ENCODE measurements around the gene HMGB2. TPM values are rescaled to one million over a fixed set of nuclear protein-coding genes. Genes with fewer than 3 reads are reported as not detected.

HMGB2 gene
- total RNA-seq, 1 donor from 2014 or later: 98.4 TPM

DNA sequence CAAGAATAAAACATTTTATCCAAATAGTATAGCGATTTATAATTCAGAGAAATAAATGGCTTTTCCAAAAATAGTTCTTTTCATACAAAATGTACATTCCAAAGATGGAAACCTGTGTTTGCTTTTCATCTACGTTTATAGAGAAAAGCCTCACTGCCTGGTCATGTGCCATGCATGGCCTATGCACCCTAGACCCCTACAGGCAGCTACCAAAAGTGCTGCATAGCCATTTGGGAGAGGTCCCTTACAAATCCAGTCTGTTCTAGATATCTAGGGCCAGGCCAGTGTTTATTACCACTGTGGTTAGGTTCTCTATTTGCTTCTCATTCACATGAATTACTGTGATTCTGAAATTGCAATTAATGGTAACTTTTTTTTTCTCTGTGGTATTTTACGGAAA is 17.2 kb downstream of the HMGB2 start:
- TF ChIP-seq, protein P1, sequence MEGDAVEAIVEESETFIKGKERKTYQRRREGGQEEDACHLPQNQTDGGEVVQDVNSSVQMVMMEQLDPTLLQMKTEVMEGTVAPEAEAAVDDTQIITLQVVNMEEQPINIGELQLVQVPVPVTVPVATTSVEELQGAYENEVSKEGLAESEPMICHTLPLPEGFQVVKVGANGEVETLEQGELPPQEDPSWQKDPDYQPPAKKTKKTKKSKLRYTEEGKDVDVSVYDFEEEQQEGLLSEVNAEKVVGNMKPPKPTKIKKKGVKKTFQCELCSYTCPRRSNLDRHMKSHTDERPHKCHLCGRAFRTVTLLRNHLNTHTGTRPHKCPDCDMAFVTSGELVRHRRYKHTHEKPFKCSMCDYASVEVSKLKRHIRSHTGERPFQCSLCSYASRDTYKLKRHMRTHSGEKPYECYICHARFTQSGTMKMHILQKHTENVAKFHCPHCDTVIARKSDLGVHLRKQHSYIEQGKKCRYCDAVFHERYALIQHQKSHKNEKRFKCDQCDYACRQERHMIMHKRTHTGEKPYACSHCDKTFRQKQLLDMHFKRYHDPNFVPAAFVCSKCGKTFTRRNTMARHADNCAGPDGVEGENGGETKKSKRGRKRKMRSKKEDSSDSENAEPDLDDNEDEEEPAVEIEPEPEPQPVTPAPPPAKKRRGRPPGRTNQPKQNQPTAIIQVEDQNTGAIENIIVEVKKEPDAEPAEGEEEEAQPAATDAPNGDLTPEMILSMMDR (IDR thresholded peaks at IDR 0.05; ENCODE audit: unreplicated experiment): no peak
- Mint-ChIP-seq H3K4me3 (no peak overlapping the region), H3K9me3 (no peaks in the 10 kb centered on the region), H3K27me3 (ENCODE audit: low read depth) (no peaks in the 10 kb centered on the region), H3K36me3 (peaks cover 4% of the 10 kb centered on the region), H3K4me1 (no peaks in the 10 kb centered on the region), H3K27ac (no peak overlapping the region)
- DNase-seq (ENCODE audit: low spot score in 2 of 2, unreplicated experiment in 2 of 2): no peak

DNA sequence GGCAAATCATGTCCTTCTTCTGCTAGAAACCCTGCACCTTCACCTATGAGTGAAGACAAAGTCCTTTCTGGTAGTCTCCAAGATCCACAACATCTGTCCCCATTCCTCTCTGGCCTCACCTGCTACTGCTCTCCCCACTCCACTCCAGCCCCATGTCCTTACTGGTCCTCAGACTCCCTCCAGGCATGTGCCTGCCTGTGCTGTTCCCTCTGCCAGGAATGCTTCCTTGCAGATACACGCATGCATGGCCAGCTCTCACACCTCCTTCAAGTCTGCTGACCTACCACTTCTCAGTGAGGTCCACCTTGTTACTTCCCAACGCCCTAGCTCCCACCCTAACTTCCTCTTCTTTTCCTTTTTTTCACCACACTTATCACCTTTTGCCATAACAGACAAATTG is 18.1 kb downstream of the HMGB2 start:
- DNase-seq (ENCODE audit: low spot score in 2 of 2, unreplicated experiment in 2 of 2): no peak
- Mint-ChIP-seq H3K27me3 (ENCODE audit: low read depth) (no peaks in the 10 kb centered on the region), H3K9me3 (no peaks in the 10 kb centered on the region), H3K4me3 (no peak overlapping the region), H3K4me1 (no peaks in the 10 kb centered on the region), H3K27ac (no peak overlapping the region), H3K36me3 (peaks cover 11% of the 10 kb centered on the region)
- TF ChIP-seq, protein P1 (IDR thresholded peaks at IDR 0.05; ENCODE audit: unreplicated experiment): no peak

DNA sequence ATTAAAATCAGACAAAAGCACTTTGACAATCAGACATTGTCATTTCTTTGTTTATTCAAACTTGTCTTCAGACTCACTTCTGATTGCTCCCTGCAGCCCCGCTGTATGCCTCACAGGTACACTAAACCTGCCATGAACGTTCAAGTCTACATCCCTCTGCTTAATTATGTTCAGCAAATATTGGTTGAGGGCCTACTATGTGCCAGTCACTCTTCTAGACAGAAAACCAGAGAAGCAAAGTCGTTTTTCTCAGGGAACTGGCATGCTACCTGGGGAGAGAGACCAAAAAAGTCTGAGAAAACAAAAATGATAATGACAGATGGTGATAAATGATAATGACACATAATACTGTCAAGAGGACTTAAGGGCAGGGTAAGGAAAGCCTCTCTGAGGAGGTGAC is 19.4 kb downstream of the HMGB2 start:
- no peaks in the 10 kb centered on the region for H3K4me1 Mint-ChIP-seq
- peaks cover 18% of the 10 kb centered on the region for H3K36me3 Mint-ChIP-seq

DNA sequence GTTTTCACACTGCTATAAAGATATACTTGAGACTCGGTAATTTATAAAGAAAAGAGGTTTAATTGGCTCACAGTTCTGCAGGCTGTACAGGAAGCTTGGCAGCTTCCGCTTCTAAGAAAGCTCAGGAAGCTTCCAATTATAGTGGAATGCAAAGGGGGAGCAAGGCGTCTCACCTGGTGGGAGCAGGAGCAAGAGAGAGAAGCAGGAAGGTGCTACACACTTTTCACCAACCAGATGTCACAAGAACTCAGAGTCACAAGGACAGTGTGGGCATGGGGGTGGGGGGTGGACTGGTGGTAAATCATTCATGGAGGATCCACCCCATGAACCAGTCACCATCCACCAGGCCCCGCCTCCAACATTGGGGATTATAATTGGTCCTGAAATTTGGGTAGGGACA is 22.8 kb downstream of the HMGB2 start:
- H3K27me3 Mint-ChIP-seq (ENCODE audit: low read depth): no peaks in the 10 kb centered on the region
- H3K36me3 Mint-ChIP-seq: peaks cover 33% of the 10 kb centered on the region
- H3K27ac Mint-ChIP-seq: no peak overlapping the region
- no peaks in the 10 kb centered on the region for H3K4me1 Mint-ChIP-seq
- no peak overlapping the region for H3K4me3 Mint-ChIP-seq
- peaks cover under 1% of the 10 kb centered on the region for H3K9me3 Mint-ChIP-seq
- no peak for DNase-seq (ENCODE audit: low spot score in 2 of 2, unreplicated experiment in 2 of 2)
- TF ChIP-seq, protein P1 (IDR thresholded peaks at IDR 0.05; ENCODE audit: unreplicated experiment): no peak

More for the DNA sequence above, 19.4 kb downstream of the HMGB2 start:
- TF ChIP-seq, protein P1 (IDR thresholded peaks at IDR 0.05; ENCODE audit: unreplicated experiment): no peak
- Mint-ChIP-seq H3K9me3 (no peaks in the 10 kb centered on the region), H3K4me3 (no peak overlapping the region), H3K27me3 (ENCODE audit: low read depth) (no peaks in the 10 kb centered on the region), H3K27ac (no peak overlapping the region)
- DNase-seq (ENCODE audit: low spot score in 2 of 2, unreplicated experiment in 2 of 2): no peak

DNA sequence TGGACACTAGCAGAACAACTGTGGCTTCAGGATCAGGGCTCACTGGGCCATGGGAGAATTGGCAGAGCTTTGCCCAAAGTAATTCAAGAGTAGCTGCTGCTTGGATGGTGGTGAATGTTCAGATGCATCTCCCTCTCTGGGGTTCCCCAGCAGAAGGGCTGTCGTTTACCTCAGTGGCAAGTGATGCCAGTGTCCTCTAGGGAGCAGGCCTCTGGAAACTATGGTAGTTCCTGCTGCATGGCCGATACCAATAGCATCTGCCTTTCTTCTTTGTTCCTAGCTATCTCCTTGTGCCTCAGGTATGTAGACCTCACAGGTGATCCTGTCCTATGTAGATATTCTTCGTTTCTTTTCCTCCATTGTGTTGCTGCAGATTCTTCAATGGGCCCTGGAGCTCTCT is 26.4 kb downstream of the HMGB2 start:
- no peaks in the 10 kb centered on the region for H3K4me1 Mint-ChIP-seq
- H3K27ac Mint-ChIP-seq: no peak overlapping the region
- peaks cover 12% of the 10 kb centered on the region for H3K9me3 Mint-ChIP-seq
- no peaks in the 10 kb centered on the region for H3K27me3 Mint-ChIP-seq (ENCODE audit: low read depth)
- TF ChIP-seq, protein P1 (IDR thresholded peaks at IDR 0.05; ENCODE audit: unreplicated experiment): no peak
- peaks cover 51% of the 10 kb centered on the region for H3K36me3 Mint-ChIP-seq
- no peak for DNase-seq (ENCODE audit: low spot score in 2 of 2, unreplicated experiment in 2 of 2)
- H3K4me3 Mint-ChIP-seq: no peak overlapping the region

Measured in mesothelial cell of epicardium (in vitro differentiated cells).